DOHH2 (cell line): ENCODE results near the gene TUBB.
A peak's percentile ranks its signal among the peaks of the same experiment; 100 is the strongest.
"Not testable (repeated sequence)": the region's sequence is repeated elsewhere in the genome, so short reads cannot be mapped to it uniquely, and the experiment has no call there.

ENCODE experiments used
- H3F3A ChIP-seq: fragments of 200-600 bp; sonication (generic), shearing (Covaris generic); 2 replicates; pipeline ENCODE4 v1.6.0; 2016; ENCODE audit warnings: antibody characterized with exemption, mild to moderate bottlenecking; ENCODE audit not compliant: control insufficient read depth, insufficient read depth
- H3K27ac ChIP-seq: fragments of 200-600 bp; sonication (generic); 2 replicates; pipeline ENCODE4 v1.5.1; 2014; ENCODE audit warnings: low read depth, mild to moderate bottlenecking, low read length, moderate library complexity
- H3K27me3 ChIP-seq: fragments of 200-600 bp; sonication (generic); 2 replicates; pipeline ENCODE4 v1.6.1; 2014; ENCODE audit warnings: mild to moderate bottlenecking, low read length, mixed read lengths; ENCODE audit not compliant: control insufficient read depth
- H3K36me3 ChIP-seq: fragments of 200-600 bp; sonication (generic); 2 replicates; pipeline ENCODE4 v1.6.1; 2014; ENCODE audit warnings: mild to moderate bottlenecking, low read length, moderate library complexity, mixed read lengths; ENCODE audit not compliant: control insufficient read depth
- H3K4me1 ChIP-seq: fragments of 200-600 bp; sonication (generic); 2 replicates; pipeline ENCODE4 v1.6.1; 2014; ENCODE audit warnings: mild to moderate bottlenecking, low read length, mixed read lengths; ENCODE audit not compliant: control insufficient read depth
- H3K4me2 ChIP-seq: fragments of 200-600 bp; sonication (generic); 2 replicates; pipeline ENCODE4 v1.6.0; 2014; ENCODE audit warnings: mild to moderate bottlenecking, low read length, moderate library complexity
- H3K4me3 ChIP-seq: fragments of 200-600 bp; sonication (generic); 2 replicates; pipeline ENCODE4 v1.5.1; 2014; ENCODE audit warnings: mild to moderate bottlenecking, low read length, mixed read lengths
- H3K79me2 ChIP-seq: fragments of 200-600 bp; sonication (generic); 2 replicates; pipeline ENCODE4 v1.6.1; 2014; ENCODE audit warnings: mild to moderate bottlenecking, low read length, mixed read lengths; ENCODE audit not compliant: control insufficient read depth
- H3K9me2 ChIP-seq: fragments of 200-600 bp; sonication (generic); replicated peaks from 2 replicates; pipeline ENCODE4 v1.6.1; 2014; ENCODE audit warnings: mild to moderate bottlenecking, low read length, mixed read lengths; ENCODE audit not compliant: control insufficient read depth
- H3K9me3 ChIP-seq: fragments of 200-600 bp; sonication (generic); 2 replicates; pipeline ENCODE4 v1.6.1; 2014; ENCODE audit warnings: antibody characterized with exemption, low read length, mixed read lengths; ENCODE audit not compliant: control insufficient read depth, insufficient read depth
- H4K20me1 ChIP-seq: fragments of 200-600 bp; sonication (generic); 2 replicates; pipeline ENCODE4 v1.6.0; 2014; ENCODE audit warnings: low read depth, mild to moderate bottlenecking, antibody characterized with exemption, low read length, moderate library complexity; ENCODE audit not compliant: control insufficient read depth, insufficient read depth
- CTCF ChIP-seq: fragments of 200-600 bp; sonication (generic); IDR thresholded peaks from one replicate; pipeline ENCODE4 v1.5.1; 2014; ENCODE audit warnings: antibody characterized with exemption, mild to moderate bottlenecking, low read depth, low read length; ENCODE audit not compliant: poor library complexity, severe bottlenecking
- EZH2phosphoT487 ChIP-seq: fragments of 200-600 bp; sonication (generic); IDR thresholded peaks from 2 replicates; pipeline ENCODE4 v1.6.1; 2017; ENCODE audit warnings: borderline replicate concordance, mild to moderate bottlenecking, antibody characterized with exemption, low read length, moderate library complexity, mixed read lengths

Gene TUBB

GRCh38 chr6:30716879-30717128 lies 3.3 kb upstream of the TUBB start:
- H3K36me3 ChIP-seq = peaks cover 76% of the 10 kb centered on the region
- peak overlapping the region; percentile 100 for H3K27ac ChIP-seq
- no peak for TF ChIP-seq EZH2phosphoT487
- TF ChIP-seq CTCF = no peak
- peaks cover 26% of the 10 kb centered on the region for H3F3A ChIP-seq
- H3K4me1 ChIP-seq = peaks cover 43% of the 10 kb centered on the region
- H4K20me1 ChIP-seq = peaks cover 4% of the 10 kb centered on the region; the same call in 1 of the 2 replicates
- no peaks in the 10 kb centered on the region for H3K27me3 ChIP-seq
- peak overlapping the region; percentile 96 for H3K4me2 ChIP-seq
- peaks cover 60% of the 10 kb centered on the region for H3K79me2 ChIP-seq
- peak overlapping the region; percentile 88 for H3K4me3 ChIP-seq
- H3K9me3 ChIP-seq = no peaks in the 10 kb centered on the region
- H3K9me2 ChIP-seq = no peaks in the 10 kb centered on the region

GRCh38 chr6:30717129-30717844 lies 2.9 kb upstream of the TUBB start, which contains the start of gene MDC1:
MDC1 (minus strand) TSS chr6:30717281; CDS start chr6:30715175, 2,106 bp downstream.
- Histone ChIP-seq H3K4me1 (peaks cover 39% of the 10 kb centered on the region), H3K36me3 (peaks cover 76% of the 10 kb centered on the region), H3F3A (peaks cover 30% of the 10 kb centered on the region), H3K27ac (peak within 1 kb of the TSS; percentile 100), H3K79me2 (peaks cover 65% of the 10 kb centered on the region), H3K9me2 (no peaks in the 10 kb centered on the region), H3K4me3 (peak within 1 kb of the TSS; percentile 88), H3K9me3 (no peaks in the 10 kb centered on the region), H3K27me3 (no peaks in the 10 kb centered on the region), H3K4me2 (peak within 1 kb of the TSS; percentile 97), H4K20me1 (peaks cover 4% of the 10 kb centered on the region; the same call in 1 of the 2 replicates)
- TF ChIP-seq EZH2phosphoT487 (no peak), CTCF (no peak)

- Histone ChIP-seq H3K4me1 (peaks cover 44% of the 10 kb centered on the region), H3K4me2 (peak overlapping the region; percentile 97), H3F3A (peaks cover 38% of the 10 kb centered on the region), H3K4me3 (peak overlapping the region; percentile 88), H3K79me2 (peaks cover 73% of the 10 kb centered on the region), H3K27ac (peak overlapping the region; percentile 100), H3K36me3 (peaks cover 76% of the 10 kb centered on the region)
- not testable (repeated sequence) for H4K20me1 ChIP-seq, H3K9me3 ChIP-seq, H3K9me2 ChIP-seq, H3K27me3 ChIP-seq
Observed at GRCh38 chr6:30717845-30718720, 2.1 kb upstream of the TUBB start.

GRCh38 chr6:30719356-30719755 lies 796 bp upstream of the TUBB start:
- H3K36me3 ChIP-seq = peaks cover 76% of the 10 kb centered on the region

More at GRCh38 chr6:30719356-30719755, 796 bp upstream of the TUBB start:
- H4K20me1 ChIP-seq = peaks cover 16% of the 10 kb centered on the region
- peak overlapping the region; percentile 100 for H3K27ac ChIP-seq
- TF ChIP-seq EZH2phosphoT487 = no peak
- TF ChIP-seq CTCF = no peak
- peaks cover 84% of the 10 kb centered on the region for H3K79me2 ChIP-seq
- H3K9me3 ChIP-seq = no peaks in the 10 kb centered on the region
- peak overlapping the region; percentile 97 for H3K4me2 ChIP-seq
- H3K27me3 ChIP-seq = no peaks in the 10 kb centered on the region
- H3F3A ChIP-seq = peaks cover 51% of the 10 kb centered on the region
- peak overlapping the region; percentile 88 for H3K4me3 ChIP-seq
- H3K9me2 ChIP-seq = no peaks in the 10 kb centered on the region
- peaks cover 55% of the 10 kb centered on the region for H3K4me1 ChIP-seq
